Measurements from ENCODE around the gene TPK1.
"Not testable (repeated sequence)": the region's sequence is repeated elsewhere in the genome, so short reads cannot be mapped to it uniquely, and the experiment has no call there.

Gene TPK1

GRCh38 chr7:144812379-144813283, 23.2 kb downstream of the TPK1 start:
- Mint-ChIP-seq H3K4me3 (peak overlapping the region; percentile 52), H3K36me3 (ENCODE audit: low read depth) (no peaks in the 10 kb centered on the region), H3K27ac (peak overlapping the region; percentile 85), H3K27me3 (ENCODE audit: low read depth) (no peaks in the 10 kb centered on the region), H3K4me1 (ENCODE audit: low read depth) (peaks cover 34% of the 10 kb centered on the region), H3K9me3 (no peaks in the 10 kb centered on the region)

GRCh38 chr7:144805627-144806239, 30.1 kb downstream of the TPK1 start:
- peaks cover 21% of the 10 kb centered on the region for H3K4me1 Mint-ChIP-seq (ENCODE audit: low read depth)
- H3K9me3 Mint-ChIP-seq: peaks cover 11% of the 10 kb centered on the region
- H3K4me3 Mint-ChIP-seq: no peak overlapping the region
- H3K36me3 Mint-ChIP-seq (ENCODE audit: low read depth): peaks cover 11% of the 10 kb centered on the region
- no peaks in the 10 kb centered on the region for H3K27me3 Mint-ChIP-seq (ENCODE audit: low read depth)
- H3K27ac Mint-ChIP-seq: no peak overlapping the region

- not testable (repeated sequence) for H3K27ac Mint-ChIP-seq
Observed at GRCh38 chr7:144800678-144801436, 35.0 kb downstream of the TPK1 start.

GRCh38 chr7:144796919-144797318, 38.9 kb downstream of the TPK1 start:
- no peaks in the 10 kb centered on the region for H3K27me3 Mint-ChIP-seq (ENCODE audit: low read depth)
- H3K4me3 Mint-ChIP-seq: no peak overlapping the region
- H3K36me3 Mint-ChIP-seq (ENCODE audit: low read depth): peaks cover 20% of the 10 kb centered on the region
- peaks cover 5% of the 10 kb centered on the region for H3K4me1 Mint-ChIP-seq (ENCODE audit: low read depth)
- peaks cover 25% of the 10 kb centered on the region for H3K9me3 Mint-ChIP-seq
- no peak overlapping the region for H3K27ac Mint-ChIP-seq

More at GRCh38 chr7:144800678-144801436, 35.0 kb downstream of the TPK1 start:
- Mint-ChIP-seq H3K4me1 (ENCODE audit: low read depth) (peaks cover 14% of the 10 kb centered on the region), H3K36me3 (ENCODE audit: low read depth) (peaks cover 26% of the 10 kb centered on the region), H3K9me3 (peaks cover 28% of the 10 kb centered on the region)
- not testable (repeated sequence) for H3K4me3 Mint-ChIP-seq; H3K27me3 Mint-ChIP-seq (ENCODE audit: low read depth)

GRCh38 chr7:144792050-144792449, 43.8 kb downstream of the TPK1 start:
- Mint-ChIP-seq H3K4me1 (ENCODE audit: low read depth) (peaks cover 2% of the 10 kb centered on the region), H3K9me3 (no peaks in the 10 kb centered on the region), H3K4me3 (no peak overlapping the region), H3K27me3 (ENCODE audit: low read depth) (no peaks in the 10 kb centered on the region), H3K27ac (no peak overlapping the region), H3K36me3 (ENCODE audit: low read depth) (peaks cover under 1% of the 10 kb centered on the region)

GRCh38 chr7:144791488-144791887, 44.4 kb downstream of the TPK1 start:
- no peak overlapping the region for H3K4me3 Mint-ChIP-seq
- peaks cover 4% of the 10 kb centered on the region for H3K4me1 Mint-ChIP-seq (ENCODE audit: low read depth)

GRCh38 chr7:144787127-144787526, 48.7 kb downstream of the TPK1 start:
- no peaks in the 10 kb centered on the region for H3K9me3 Mint-ChIP-seq
- no peaks in the 10 kb centered on the region for H3K36me3 Mint-ChIP-seq (ENCODE audit: low read depth)
- no peak overlapping the region for H3K27ac Mint-ChIP-seq
- H3K27me3 Mint-ChIP-seq (ENCODE audit: low read depth): no peaks in the 10 kb centered on the region
- no peak overlapping the region for H3K4me3 Mint-ChIP-seq
- peaks cover 4% of the 10 kb centered on the region for H3K4me1 Mint-ChIP-seq (ENCODE audit: low read depth)

More at GRCh38 chr7:144791488-144791887, 44.4 kb downstream of the TPK1 start:
- Mint-ChIP-seq H3K27me3 (ENCODE audit: low read depth) (no peaks in the 10 kb centered on the region), H3K9me3 (no peaks in the 10 kb centered on the region), H3K36me3 (ENCODE audit: low read depth) (no peaks in the 10 kb centered on the region), H3K27ac (no peak overlapping the region)

GRCh38 chr7:144786522-144786921, 49.3 kb downstream of the TPK1 start:
- Mint-ChIP-seq H3K36me3 (ENCODE audit: low read depth) (no peaks in the 10 kb centered on the region), H3K27me3 (ENCODE audit: low read depth) (no peaks in the 10 kb centered on the region), H3K4me3 (no peak overlapping the region), H3K4me1 (ENCODE audit: low read depth) (peaks cover 4% of the 10 kb centered on the region), H3K27ac (no peak overlapping the region), H3K9me3 (no peaks in the 10 kb centered on the region)

- H3K9me3 Mint-ChIP-seq: no peaks in the 10 kb centered on the region
- H3K27ac Mint-ChIP-seq: no peak overlapping the region
- no peaks in the 10 kb centered on the region for H3K27me3 Mint-ChIP-seq (ENCODE audit: low read depth)
- H3K36me3 Mint-ChIP-seq (ENCODE audit: low read depth): no peaks in the 10 kb centered on the region
- no peak overlapping the region for H3K4me3 Mint-ChIP-seq
- H3K4me1 Mint-ChIP-seq (ENCODE audit: low read depth): peaks cover 2% of the 10 kb centered on the region
Observed at GRCh38 chr7:144786079-144786478, 49.8 kb downstream of the TPK1 start.

GRCh38 chr7:144785521-144785920, 50.3 kb downstream of the TPK1 start:
- Mint-ChIP-seq H3K4me3 (no peak overlapping the region), H3K27me3 (ENCODE audit: low read depth) (no peaks in the 10 kb centered on the region), H3K36me3 (ENCODE audit: low read depth) (no peaks in the 10 kb centered on the region), H3K9me3 (no peaks in the 10 kb centered on the region), H3K27ac (no peak overlapping the region), H3K4me1 (ENCODE audit: low read depth) (peaks cover 2% of the 10 kb centered on the region)

- Mint-ChIP-seq H3K4me1 (ENCODE audit: low read depth) (peaks cover 2% of the 10 kb centered on the region), H3K27ac (no peak overlapping the region), H3K27me3 (ENCODE audit: low read depth) (no peaks in the 10 kb centered on the region), H3K4me3 (no peak overlapping the region), H3K9me3 (no peaks in the 10 kb centered on the region), H3K36me3 (ENCODE audit: low read depth) (no peaks in the 10 kb centered on the region)
Observed at GRCh38 chr7:144784943-144785342, 50.9 kb downstream of the TPK1 start.

GRCh38 chr7:144784441-144784840, 51.4 kb downstream of the TPK1 start:
- H3K4me1 Mint-ChIP-seq (ENCODE audit: low read depth): peaks cover 2% of the 10 kb centered on the region
- H3K36me3 Mint-ChIP-seq (ENCODE audit: low read depth): no peaks in the 10 kb centered on the region
- no peaks in the 10 kb centered on the region for H3K9me3 Mint-ChIP-seq
- no peak overlapping the region for H3K4me3 Mint-ChIP-seq
- H3K27ac Mint-ChIP-seq: no peak overlapping the region
- H3K27me3 Mint-ChIP-seq (ENCODE audit: low read depth): no peaks in the 10 kb centered on the region

- H3K27ac Mint-ChIP-seq: no peak overlapping the region
- H3K4me1 Mint-ChIP-seq (ENCODE audit: low read depth): peaks cover 2% of the 10 kb centered on the region
- no peaks in the 10 kb centered on the region for H3K36me3 Mint-ChIP-seq (ENCODE audit: low read depth)
- H3K4me3 Mint-ChIP-seq: no peak overlapping the region
- H3K27me3 Mint-ChIP-seq (ENCODE audit: low read depth): no peaks in the 10 kb centered on the region
- no peaks in the 10 kb centered on the region for H3K9me3 Mint-ChIP-seq
Observed at GRCh38 chr7:144782883-144783282, 53.0 kb downstream of the TPK1 start.

- Mint-ChIP-seq H3K36me3 (ENCODE audit: low read depth) (no peaks in the 10 kb centered on the region), H3K27ac (no peak overlapping the region), H3K4me3 (no peak overlapping the region), H3K27me3 (ENCODE audit: low read depth) (no peaks in the 10 kb centered on the region), H3K9me3 (no peaks in the 10 kb centered on the region), H3K4me1 (ENCODE audit: low read depth) (peaks cover 12% of the 10 kb centered on the region)
Observed at GRCh38 chr7:144780071-144780608, 55.7 kb downstream of the TPK1 start.

Measured in T-helper 1 cell treated with Interleukin-12 subunit alpha and Interleukin-12 subunit beta and Interleukin-4 antibody, amounts not matched to agents 30 μg/mL and 1 μg/mL, for 36 hours (primary cell).